ACHN (cell line): ENCODE results near the gene SLC25A34.

Experiments used
- DNase-seq: peaks from one replicate; pipeline ENCODE4 v3.0.0-alpha.2; 2015
- in situ Hi-C: cut with HindIII; loops from 2 replicates; pipeline ENCODE4 v1.10.0; 2017; ENCODE audit warnings: low sequenced_read_pairs, low pct_ligation_motif_present, low pct_unique_long_range_greater_than_20kb

The SLC25A34 gene

GRCh38 chr1:15728937-15729657, 7.0 kb upstream of the SLC25A34 start:
- no peak for DNase-seq
- in situ Hi-C loops = no loop called here

- in situ Hi-C loops = no loop called here
- DNase-seq = no peak
These were observed 5.6 kb upstream of the SLC25A34 start for GRCh38 chr1:15730423-15730822.

- DNase-seq = no peak
- in situ Hi-C loops = no loop called here
These were observed 5.1 kb upstream of the SLC25A34 start for GRCh38 chr1:15730936-15731335.

- DNase-seq = no peak
- in situ Hi-C loops = no loop called here
These were observed 4.0 kb upstream of the SLC25A34 start for GRCh38 chr1:15731735-15732685.

- DNase-seq = no peak
- in situ Hi-C loops = no loop called here
These were observed 3.4 kb upstream of the SLC25A34 start for GRCh38 chr1:15732686-15733081.

GRCh38 chr1:15733218-15733725, 2.8 kb upstream of the SLC25A34 start:
- DNase-seq = no peak
- in situ Hi-C loops = no loop called here

GRCh38 chr1:15733726-15734226, 2.3 kb upstream of the SLC25A34 start:
- in situ Hi-C loops = no loop called here
- DNase-seq = no peak

- in situ Hi-C loops = no loop called here
- no peak for DNase-seq
These were observed 1.8 kb upstream of the SLC25A34 start for GRCh38 chr1:15734296-15734695.

GRCh38 chr1:15734901-15735300, 1.2 kb upstream of the SLC25A34 start:
- in situ Hi-C loops = no loop called here

GRCh38 chr1:15735304-15736037, 587 bp upstream of the SLC25A34 start:
- in situ Hi-C loops = no loop called here
- no peak for DNase-seq

More at GRCh38 chr1:15734901-15735300, 1.2 kb upstream of the SLC25A34 start:
- DNase-seq = no peak

GRCh38 chr1:15736892-15737261, 819 bp downstream of the SLC25A34 start:
- DNase-seq = no peak
- in situ Hi-C loops = no loop called here

- no peak for DNase-seq
- in situ Hi-C loops = no loop called here
These were observed 1.6 kb downstream of the SLC25A34 start for GRCh38 chr1:15737324-15738319.

GRCh38 chr1:15738416-15739113, 2.5 kb downstream of the SLC25A34 start:
- in situ Hi-C loops = no loop called here
- DNase-seq = no peak

- in situ Hi-C loops = no loop called here
- no peak for DNase-seq
These were observed 3.2 kb downstream of the SLC25A34 start for GRCh38 chr1:15739259-15739658.

GRCh38 chr1:15739745-15740144, 3.7 kb downstream of the SLC25A34 start:
- in situ Hi-C loops = no loop called here
- DNase-seq = no peak

GRCh38 chr1:15740924-15741850, 5.1 kb downstream of the SLC25A34 start:
- in situ Hi-C loops = no loop called here
- peak; percentile 69 for DNase-seq
